Inferior parietal cortex (tissue), 1 donor: ENCODE measurements around the gene SUSD2.
A peak's percentile ranks its signal among the peaks of the same experiment; 100 is the strongest.

Source experiments
- DNase-seq: peaks from one replicate; pipeline ENCODE4 v3.0.0-alpha.2; 2016; ENCODE audit errors: extremely low spot score

Gene SUSD2

GRCh38 chr22:24153959-24154358 lies 27.3 kb upstream of the SUSD2 start:
- DNase-seq, result no peak

- DNase-seq, result no peak
These were observed 26.5 kb upstream of the SUSD2 start for GRCh38 chr22:24154826-24155225.

DNA sequence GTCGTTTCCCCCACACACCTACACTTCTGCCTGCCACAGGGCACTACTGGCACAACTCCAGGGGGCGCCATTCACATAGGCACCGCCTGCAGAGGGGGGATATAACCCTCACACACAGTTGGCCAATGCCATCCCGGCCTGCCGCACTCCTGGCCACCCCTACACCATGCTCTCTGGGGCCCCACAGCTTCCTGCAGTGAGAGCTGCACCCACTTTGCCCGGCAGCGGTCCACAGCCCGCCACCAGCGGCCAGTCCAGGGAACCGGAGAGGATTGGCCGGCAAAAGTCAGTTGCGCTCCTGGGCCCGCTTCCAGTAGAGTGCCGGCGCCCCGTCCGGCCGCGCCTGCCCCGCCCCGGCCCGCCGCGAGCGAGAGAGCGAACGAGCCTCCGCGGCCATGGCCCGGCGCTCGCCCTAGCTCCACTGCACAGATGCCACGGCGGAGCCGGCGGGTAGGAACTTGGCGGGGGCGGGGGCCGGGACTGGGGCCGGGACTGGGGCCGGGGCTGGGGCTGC lies 25.6 kb upstream of the SUSD2 start:
- DNase-seq, result no peak

GRCh38 chr22:24156141-24156912 lies 25.0 kb upstream of the SUSD2 start:
- DNase-seq, result no peak

DNA sequence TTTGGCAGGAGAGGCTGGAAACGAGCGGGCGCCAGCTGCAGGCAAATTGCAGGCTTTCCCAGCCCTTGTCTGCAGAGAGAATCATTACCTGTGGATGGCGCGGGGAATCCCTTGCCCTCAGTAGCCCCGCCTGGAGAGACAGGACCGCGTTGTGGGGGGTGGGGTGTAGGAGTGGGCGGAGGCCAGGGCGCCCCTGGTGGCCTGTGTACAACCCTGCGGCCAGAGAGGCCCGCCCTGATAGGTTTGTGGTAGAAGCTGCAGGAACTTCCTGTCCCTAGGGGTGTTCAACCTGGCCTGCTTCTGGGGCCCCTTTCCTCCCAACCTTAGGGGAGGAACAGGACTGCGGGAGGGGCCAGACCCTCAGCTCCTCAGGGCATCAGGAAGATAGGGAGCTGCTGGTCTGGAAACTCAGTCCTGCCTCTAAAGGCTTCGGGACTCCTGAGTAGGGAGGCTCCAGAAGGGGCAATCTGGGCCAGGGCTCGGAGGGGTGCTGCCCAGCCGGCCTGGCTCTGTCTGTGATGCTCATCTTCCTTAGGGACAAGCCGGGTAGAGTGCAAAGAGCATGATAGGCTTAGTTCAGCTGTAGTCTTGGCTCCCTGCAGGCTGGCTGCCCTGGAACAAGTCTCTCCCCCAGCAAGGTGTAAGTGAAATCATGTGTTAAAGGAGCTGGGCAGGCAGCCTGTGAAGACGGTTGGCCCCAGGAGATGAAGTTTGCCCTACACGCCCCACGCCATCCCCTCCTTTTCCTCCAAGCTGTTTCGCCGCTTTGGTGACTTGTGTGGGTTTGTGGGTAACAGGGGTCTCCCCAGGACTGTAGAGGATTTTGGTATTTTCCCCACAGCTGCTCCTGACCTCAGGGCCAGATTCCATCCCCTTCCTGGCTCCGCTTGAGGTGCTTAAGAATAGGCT lies 24.1 kb upstream of the SUSD2 start:
- DNase-seq, result no peak

GRCh38 chr22:24157822-24158135 lies 23.5 kb upstream of the SUSD2 start:
- peak; percentile 64 for DNase-seq

- no peak for DNase-seq
These were observed 21.6 kb upstream of the SUSD2 start for GRCh38 chr22:24159650-24160049.

GRCh38 chr22:24160546-24160945 lies 20.7 kb upstream of the SUSD2 start:
- DNase-seq, result no peak

GRCh38 chr22:24161485-24161884 lies 19.8 kb upstream of the SUSD2 start:
- no peak for DNase-seq

GRCh38 chr22:24161909-24162308 lies 19.4 kb upstream of the SUSD2 start:
- DNase-seq, result no peak

DNA sequence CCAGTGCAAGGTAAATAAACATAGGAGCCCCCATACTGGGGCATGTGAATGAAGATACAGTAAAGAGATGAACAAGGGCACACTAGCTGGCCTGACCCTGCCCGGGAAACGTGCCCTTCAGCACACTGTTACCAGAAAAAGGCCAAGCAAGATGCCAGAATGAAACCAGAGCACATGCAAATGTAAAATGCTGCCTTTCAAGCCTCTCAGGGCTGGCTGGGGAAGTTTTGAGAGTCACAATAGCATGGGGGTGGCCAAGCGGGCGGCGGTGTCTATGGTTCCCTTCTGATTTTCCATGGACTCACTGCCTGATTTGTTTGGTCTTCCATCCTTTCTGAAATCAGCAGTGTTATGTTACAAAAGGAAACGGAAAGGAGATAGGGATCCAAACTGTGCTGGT lies 18.9 kb upstream of the SUSD2 start:
- DNase-seq, result no peak

DNA sequence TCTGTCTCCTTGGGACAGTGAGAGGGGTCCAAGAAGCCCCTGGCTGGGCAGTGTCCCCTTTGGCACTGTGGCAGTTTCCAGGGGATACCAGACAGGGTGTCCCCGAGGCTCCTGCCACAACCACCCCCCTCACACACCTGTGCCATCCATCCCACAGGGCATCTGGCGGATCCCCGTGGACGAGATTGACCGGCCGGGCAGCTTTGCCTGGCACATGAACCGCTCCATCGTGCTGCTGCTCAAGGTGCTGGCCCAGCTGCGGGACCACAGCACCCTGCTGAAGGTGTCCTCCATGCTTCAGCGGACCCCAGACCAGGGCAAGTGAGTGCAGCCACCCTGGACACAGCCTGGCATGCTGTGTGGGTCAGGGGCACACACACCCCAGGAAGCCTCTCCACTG lies 17.0 kb upstream of the SUSD2 start:
- DNase-seq, result no peak

GRCh38 chr22:24164940-24165339 lies 16.3 kb upstream of the SUSD2 start:
- no peak for DNase-seq

DNA sequence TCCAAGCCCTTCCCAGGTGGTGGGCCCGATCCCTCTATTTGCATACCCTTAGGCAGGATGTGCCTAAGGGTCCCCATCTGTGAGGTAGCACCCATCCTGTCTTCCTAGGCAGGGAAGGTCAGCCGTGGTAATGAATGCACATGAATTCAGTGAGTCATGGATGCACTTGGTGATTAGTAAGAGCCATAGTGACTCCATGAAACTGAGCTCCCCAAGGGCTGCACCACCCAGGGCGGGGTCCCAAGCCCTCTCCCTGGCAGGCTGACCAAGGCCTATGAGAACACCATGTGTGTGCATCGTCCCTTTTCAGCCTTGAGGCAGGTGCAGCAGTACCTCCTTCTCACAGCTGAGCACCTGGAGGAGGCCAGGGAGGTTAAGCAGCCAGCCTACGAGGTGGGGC lies 15.6 kb upstream of the SUSD2 start:
- no peak for DNase-seq

DNA sequence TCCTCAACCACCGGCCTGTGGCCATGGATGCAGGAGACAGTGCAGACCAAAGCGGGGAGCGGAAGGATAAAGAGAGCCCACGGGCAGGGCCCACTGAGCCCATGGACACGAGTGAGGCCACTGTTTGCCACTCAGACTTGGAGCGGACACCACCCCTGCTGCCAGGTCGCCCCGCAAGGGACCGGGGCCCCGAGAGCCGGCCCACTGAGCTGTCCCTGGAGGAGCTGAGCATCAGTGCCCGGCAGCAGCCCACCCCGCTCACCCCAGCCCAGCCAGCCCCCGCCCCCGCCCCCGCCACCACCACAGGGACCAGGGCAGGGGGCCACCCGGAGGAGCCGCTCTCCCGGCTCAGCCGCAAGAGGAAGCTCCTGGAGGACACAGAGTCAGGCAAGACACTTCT lies 14.5 kb upstream of the SUSD2 start:
- no peak for DNase-seq

DNA sequence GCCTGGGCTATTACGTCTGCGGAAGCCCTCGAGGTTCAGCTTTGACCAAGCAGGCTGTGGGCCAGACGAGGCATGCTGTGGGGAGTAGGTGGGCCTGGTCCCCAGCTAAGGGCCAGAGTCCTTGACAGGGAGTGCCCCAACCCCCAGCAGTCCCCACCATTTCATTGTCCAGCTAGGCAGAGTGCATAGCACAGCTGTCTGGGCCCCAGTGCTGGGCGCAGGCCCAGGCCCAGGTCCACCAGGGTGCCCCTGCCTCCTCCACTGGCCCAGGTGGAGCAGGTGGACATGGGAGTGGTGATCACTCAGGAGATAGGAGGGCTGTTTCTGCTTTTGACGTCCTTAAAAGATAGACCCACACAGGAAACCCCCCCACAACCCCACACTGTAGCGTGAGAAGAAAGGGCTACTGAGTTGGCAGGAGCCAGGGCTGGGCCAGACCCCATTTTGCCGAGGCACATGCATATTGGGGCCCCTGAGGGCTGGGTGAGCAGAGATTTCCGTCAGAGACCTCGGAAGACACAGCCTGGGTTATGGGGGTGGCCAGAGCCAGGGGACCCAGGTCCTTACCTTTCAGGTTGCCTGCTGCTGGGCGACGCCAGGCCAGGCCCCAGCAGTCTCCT lies 11.7 kb upstream of the SUSD2 start:
- DNase-seq, result no peak

- DNase-seq, result no peak
These were observed 11.1 kb upstream of the SUSD2 start for GRCh38 chr22:24170188-24170587.

- DNase-seq, result no peak
These were observed 10.7 kb upstream of the SUSD2 start for GRCh38 chr22:24170632-24171031.

DNA sequence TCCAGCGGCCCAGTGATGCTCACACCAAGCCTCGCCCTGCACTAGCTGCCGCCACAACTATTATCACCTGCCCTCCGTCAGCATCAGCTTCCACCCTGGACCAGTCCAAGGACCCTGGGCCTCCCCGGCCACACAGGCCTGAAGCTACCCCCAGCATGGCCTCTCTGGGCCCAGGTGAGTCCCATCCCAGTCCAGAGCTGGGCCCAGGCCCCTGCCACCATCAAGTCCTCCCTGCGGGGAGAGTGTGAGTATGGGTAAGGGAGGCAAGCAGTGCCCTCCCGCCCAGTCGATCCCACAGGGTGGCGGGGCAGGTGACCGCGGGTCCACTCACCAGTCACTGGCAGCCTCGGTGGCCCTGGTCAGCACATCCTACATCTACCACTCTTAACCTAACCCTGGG lies 9.5 kb upstream of the SUSD2 start:
- DNase-seq, result no peak

- peak; percentile 65 for DNase-seq
These were observed 6.0 kb upstream of the SUSD2 start for GRCh38 chr22:24175160-24175808.

- DNase-seq, result no peak
These were observed 5.2 kb upstream of the SUSD2 start for GRCh38 chr22:24176040-24176439.

DNA sequence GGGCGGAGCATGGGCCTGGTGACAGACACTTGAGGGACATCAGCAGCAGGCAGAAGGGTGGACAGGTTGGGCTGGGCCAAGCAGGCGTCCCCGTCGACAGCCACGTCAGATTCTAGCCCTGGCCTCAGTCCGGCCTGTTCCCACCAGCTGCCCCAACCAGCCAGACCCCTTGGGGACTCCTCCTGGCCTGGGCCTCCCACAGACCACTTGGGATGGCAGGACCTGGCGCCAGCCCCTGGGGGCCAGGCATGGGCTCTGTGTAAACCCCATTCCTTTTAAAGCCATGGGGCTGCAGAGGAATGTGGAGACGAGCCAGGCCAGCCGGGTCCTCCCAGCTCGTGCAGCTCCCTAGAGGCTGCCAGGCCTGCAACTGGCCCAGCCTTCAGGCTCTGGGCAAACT lies 4.7 kb upstream of the SUSD2 start:
- no peak for DNase-seq
